SKM-1 (cell line): Measurements from ENCODE around the gene SARNP.

ENCODE experiments used
- DNase-seq: peaks from one replicate; lab custom pipeline; 2025; ENCODE audit not compliant: unreplicated experiment; lab: John Stamatoyannopoulos, UW

SARNP gene

DNA sequence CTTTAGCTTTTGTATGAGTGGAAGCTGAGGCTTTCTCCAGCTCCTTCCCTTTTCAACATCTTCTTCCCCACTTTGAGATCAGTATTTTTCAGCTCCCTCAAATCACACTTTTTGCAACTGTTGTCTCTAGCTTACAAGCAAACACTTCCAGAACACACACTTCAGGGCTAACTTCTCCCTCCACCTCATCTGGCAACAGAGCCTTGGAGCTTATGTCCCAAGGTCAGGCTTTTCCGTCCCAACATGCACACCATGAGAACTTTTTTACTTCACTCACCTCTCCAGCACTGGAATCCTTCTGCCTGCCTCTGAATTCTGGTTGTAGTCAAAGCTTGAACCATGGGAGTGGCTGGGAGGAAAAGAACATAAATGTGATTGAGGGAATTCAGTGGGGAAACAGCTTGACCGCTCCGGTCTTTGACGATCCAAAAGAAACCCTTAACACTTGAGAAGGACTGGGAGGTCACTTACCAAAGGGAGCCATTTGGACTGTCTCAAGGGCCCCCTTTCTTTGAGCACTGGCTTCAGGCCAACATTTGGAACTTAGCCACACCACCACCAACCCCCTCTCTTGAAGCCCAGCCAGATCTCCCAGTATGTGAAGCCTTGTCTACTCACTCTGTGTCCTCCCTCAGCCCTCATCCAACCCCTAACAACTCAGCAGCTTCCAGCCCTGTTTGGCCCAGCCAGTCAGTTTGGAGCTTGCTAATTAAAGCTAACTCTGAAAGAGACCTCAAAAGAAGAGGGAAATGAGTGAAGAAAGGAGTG is 105.6 kb downstream of the SARNP start:
- DNase-seq, result no peak

DNA sequence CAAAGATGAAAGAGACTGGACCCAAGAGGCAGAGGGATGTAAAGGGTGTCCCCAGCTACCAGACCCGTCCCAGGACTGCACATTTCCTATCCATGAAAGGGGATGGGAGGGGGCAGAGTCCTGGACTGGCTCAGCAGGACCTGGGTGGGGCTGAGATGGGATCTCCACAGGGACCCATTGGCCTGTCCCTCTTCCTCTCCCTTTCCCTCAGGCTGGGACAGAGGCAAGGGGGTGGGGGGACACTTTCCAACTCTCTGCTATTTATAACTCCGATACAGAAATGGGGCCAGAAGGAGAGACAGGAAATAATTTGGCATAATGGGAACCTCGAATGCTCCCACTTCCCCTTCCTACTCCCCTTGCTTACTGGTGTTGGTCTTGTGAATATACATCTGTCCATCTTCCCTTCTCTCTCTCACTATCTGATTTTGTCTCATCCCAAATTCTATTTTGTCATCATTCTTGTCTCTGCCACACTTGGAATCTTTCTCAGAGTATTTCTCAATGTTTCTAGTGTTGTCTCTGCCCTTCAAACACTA is 108.8 kb downstream of the SARNP start:
- DNase-seq, result no peak

DNA sequence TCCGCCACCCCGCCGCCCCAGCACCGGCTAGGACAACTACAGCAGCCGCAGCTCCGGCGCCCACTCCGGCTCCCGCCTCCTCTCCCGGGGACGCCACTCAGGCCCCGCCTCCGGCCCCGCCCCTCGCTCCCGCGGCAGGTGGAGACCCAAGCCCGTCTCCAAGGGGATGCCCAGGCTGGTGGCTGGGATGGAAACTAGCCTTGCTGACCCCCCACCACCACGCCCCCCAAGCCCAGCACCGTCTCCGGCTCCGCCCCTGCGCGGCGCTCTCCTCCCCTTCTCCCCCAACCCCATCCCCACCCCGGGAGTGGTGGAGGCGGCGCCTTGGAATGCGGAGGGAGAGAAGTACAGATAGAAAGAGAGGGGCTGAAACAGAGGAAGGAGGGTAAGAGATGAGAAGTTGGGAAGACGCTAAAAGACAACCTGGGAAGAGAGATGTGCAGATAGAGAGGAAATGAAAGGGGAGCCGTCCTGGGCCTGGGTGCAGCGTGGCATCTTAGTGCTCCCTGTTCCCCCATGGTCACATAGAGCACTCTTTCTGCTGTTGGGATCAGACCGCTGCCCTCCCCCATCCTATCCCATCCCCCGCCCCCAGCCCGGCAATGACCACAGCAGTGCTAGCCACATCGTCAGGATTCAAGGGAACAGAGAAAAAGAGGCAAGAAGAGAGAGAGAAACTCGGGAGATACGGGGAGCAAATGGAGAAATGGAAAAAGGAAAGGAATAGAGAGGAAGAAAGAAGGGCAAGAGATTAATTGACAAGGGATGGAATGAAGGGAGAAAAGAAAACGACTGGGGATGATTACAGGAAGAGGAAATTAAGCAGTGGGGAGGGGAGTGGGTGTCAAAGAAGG is 109.5 kb downstream of the SARNP start, which contains the start of gene ITGA7:
TSS of gene ITGA7 (minus strand) at position 64 of the 854 bp plus-strand sequence. CDS start 222 bp downstream, outside the sequence.
- no peak for DNase-seq
